GM18526 (cell line): ENCODE measurements around the gene PRPS1L1.

Source experiments
- POLR2A ChIP-seq: IDR thresholded peaks from 3 replicates; pipeline ENCODE4 v1.6.1; 2011; ENCODE audit not compliant: insufficient read length; ENCODE audit errors: extremely low read depth

Gene PRPS1L1

DNA sequence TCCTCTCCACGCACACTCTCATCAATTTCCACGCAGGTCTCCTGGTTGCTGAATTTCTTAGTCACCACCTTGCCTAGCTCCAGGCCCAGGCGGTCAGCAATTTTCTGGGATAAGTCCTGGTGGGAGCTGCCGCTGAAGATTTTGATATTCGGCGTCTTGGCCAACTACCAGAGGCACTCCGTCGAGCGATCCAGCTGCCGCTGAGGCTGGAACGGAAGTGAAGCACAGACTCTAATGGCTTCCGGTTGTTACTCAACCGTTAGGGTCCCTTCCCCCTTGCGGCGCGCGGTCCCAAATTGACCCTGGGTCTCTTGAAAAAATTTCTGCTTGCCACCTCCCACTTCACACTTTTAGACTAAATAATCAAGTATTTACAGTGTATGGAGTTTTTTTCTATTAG is at the start of gene PRPS1L1:
Gene PRPS1L1 (minus strand): TSS at position 219 of the 400 bp plus-strand sequence.
- TF ChIP-seq POLR2A = no peak

DNA sequence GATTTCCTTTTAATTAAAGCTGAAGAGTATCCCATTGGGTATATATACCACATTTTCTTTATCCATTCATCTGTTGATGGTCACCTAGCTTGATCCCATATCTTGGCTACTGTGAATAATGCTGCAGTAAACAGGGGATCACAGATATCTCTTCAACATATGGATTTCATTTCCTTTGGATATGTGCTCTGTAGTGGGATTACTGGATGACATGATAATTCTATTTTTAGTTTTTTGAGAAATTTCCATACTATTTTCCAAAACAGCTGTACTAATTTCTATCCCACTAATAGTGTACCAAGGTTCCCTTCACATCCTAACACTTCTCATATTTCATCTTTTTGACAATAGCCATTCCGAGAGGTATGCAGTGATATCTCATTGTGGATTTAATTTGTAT is 48.8 kb upstream of the PRPS1L1 start:
- TF ChIP-seq POLR2A = no peak

- no peak for TF ChIP-seq POLR2A
Observed at GRCh38 chr7:18068745-18069144, 41.1 kb upstream of the PRPS1L1 start.

DNA sequence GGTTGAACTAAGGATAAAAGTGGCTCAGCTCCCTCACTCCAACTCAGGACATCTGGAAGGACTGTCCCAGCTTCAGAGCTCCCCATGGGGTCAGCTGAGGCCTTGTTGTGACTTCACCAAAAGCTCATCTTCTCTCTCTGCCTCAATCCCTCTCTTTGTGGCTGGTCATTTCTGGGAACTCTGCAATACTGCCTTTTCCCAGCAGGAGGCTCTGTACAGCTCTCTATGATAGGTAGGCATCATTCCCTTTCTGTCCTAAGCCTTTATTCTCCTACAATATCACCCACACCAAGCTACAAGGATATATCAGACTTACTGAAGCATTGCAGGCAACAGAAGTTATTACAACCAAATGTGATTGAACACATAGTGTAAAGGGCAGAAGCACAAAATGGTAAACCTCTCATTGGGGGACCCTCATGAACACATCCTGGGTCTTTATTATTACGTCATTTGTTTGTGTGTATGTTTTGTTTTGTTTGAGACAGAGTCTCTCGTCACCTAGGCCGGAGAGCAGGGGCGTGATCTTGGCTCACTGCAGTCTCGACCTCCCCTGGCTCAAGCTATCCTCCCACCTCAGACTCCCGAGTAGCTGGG is 36.7 kb upstream of the PRPS1L1 start:
- no peak for TF ChIP-seq POLR2A

DNA sequence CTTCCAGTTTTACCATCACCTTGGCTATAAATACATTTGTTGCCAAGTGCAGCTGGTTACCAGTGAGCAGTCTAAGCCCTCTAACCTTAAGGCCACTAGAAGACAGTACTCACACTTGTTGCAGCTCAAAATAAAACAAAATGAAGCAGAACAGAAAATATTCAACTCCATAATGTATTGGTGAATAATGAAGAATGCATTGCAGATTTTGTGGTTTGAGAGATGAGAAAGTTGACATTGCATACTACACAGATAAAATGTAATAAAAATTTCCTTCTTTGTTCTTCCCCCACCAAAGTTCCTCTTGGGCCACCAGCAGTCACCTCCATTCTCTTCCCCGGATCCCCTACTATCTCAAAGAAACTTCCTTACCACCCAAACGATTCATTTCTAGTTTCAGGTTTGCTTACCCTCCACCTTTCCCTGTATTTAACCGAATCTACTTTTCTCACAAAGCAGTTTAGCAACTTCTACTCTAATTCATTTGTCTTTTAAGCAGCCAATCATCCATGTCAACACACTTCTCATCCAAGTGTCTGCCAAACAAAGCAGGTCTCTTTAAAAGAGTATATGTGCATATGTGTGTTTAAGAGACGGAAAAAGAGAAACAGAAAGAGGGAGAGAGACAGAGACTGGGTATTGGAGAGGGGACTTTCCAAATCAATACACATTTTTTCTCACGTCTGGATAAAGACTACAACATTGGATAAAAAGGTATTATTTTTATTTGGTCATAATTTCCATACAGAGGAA is 35.7 kb upstream of the PRPS1L1 start:
- no peak for TF ChIP-seq POLR2A

GRCh38 chr7:18059171-18059570 is 31.5 kb upstream of the PRPS1L1 start:
- TF ChIP-seq POLR2A = no peak

DNA sequence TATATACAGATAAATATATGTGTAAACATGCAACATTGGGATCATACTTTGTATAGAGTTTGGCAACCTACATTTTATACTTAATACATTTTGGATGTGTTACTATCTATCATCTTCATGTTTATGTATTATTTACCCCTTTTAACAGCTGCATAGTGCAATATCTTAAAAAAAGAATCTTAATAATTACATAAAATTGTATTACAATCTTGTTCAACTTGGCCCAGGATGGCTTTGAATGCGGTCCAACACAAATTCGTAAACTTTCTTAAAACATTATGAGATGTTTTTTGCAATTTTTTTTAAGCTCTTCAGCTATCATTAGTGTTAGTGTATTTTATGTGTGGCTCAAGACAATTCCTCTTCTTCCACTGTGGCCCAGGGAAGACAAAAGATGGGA is 26.3 kb upstream of the PRPS1L1 start:
- no peak for TF ChIP-seq POLR2A

DNA sequence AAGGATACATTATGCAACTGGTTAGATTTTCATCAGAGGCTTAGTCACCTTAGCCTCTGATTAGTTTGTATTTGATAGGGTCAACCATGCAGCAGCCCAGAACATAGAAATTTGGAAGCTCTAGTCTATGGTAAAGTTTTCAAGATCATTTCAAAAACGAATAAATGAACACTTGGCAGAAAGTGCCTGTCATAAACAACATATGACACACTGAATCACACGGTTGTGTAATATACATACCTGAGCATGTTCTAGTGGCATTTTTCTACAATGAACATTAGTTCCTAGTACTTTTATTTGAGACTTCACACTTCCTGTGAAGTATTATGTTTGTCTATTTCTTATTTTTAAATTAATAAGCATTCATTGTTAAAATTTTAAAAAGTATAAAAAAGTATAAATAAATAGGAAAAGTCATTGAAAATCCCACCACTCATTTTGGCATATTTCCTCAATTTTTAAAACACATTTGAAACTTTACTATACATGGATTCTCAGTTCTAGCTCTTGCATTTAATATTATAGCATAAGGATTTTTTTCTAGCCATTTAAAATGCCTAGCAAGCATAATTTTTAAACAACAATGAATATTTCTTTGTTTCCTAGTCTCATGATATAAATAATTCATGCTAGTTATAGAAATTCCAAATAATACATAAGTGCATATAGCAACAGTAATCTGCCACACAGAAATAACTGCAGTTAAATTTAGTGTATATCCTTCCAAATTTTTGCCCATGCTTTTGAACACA is 25.7 kb upstream of the PRPS1L1 start:
- TF ChIP-seq POLR2A = no peak

DNA sequence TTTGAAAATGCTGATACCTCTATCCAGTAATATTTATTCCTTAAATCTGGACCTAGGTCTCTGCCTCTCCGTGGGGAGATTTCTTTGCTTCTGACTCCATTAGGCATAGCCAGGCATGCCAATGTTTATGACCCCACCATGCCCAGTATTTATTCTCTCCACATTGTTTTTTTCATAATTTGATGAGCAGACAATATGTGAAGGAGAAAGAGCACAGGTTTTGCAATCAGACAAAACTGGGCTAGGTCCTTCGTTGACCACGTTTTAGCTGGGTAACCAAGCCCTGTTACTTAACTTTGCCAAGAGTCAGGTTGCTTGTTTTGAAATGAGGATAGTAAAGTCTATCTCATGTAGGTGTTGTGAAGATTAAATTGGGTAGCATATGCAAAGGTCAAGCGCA is 21.6 kb upstream of the PRPS1L1 start:
- no peak for TF ChIP-seq POLR2A

- no peak for TF ChIP-seq POLR2A
Observed at GRCh38 chr7:18046601-18047000, 19.0 kb upstream of the PRPS1L1 start.

GRCh38 chr7:18045171-18045570 is 17.5 kb upstream of the PRPS1L1 start:
- no peak for TF ChIP-seq POLR2A

DNA sequence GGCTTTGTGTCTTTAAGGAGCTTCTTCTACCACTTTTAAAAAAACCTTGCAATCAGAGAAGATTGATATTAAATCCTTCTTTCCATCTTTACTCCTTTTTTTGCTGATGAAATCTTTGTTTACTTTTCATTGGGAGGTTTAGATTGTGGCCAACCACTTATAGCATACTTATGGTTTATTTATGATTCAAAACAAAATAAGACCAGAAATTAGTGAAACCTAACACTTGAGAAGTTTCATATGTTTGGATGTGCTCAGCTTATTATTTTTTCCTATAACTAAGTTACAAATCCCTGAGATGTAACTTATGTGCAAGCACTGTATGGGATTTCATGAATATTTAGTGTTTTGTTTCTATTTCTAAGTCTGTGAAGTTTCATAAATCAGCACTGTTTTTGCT is 13.5 kb upstream of the PRPS1L1 start:
- no peak for TF ChIP-seq POLR2A

GRCh38 chr7:18040196-18040595 is 12.6 kb upstream of the PRPS1L1 start:
- TF ChIP-seq POLR2A = no peak

DNA sequence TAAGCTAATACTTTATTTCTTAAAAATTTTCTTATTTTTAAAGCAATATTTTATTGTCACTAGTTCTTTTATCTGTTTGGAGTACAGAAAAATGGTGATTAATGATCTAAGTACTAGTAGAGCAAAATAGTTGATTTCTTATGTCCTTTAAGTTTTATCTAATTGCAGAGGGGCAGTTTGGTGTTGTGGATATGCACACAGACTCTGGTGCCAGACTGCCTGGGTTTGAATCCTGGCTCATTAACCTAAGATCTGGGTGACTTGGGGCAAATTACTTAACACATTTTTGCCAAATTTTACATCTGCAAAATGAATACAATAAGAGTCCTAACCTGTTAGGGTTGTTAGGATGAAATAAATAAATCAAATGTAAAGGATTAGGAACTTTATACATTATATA is 10.7 kb upstream of the PRPS1L1 start:
- TF ChIP-seq POLR2A = no peak

- no peak for TF ChIP-seq POLR2A
Observed at GRCh38 chr7:18037609-18038008, 10.0 kb upstream of the PRPS1L1 start.

- no peak for TF ChIP-seq POLR2A
Observed at GRCh38 chr7:18036783-18037182, 9.1 kb upstream of the PRPS1L1 start.

GRCh38 chr7:18030758-18031157 is 3.1 kb upstream of the PRPS1L1 start:
- TF ChIP-seq POLR2A = no peak

DNA sequence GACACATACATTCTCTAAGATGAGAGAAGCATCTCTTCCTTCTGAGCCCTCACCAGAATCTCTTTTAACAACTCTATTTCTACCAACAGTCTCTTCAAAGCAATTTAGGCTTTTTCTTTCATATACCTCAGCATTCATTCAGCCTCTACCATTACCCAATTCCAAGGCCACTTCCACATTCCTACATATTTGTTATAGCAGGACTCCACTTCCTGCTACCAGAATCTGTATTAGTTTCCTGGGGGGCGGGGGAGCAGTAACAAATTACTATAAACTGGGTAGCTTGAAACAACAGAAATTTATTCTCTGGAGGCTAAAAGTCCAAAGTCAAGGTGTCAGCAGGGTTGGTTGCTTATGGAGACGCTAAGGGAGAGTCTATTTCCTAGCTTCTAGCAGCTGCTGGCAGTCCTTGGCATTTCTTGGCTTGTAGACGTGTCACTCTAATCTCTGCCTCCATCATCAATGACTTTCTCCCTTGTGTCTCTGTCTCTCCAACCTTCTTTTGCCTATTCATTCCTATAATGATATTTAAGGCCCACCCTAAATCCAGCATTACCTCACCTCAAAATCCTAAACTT is 7.4 kb downstream of the PRPS1L1 start:
- TF ChIP-seq POLR2A = no peak
